Activated CD8-positive, alpha-beta memory T cell treated with anti-CD3 and anti-CD28 coated beads, Interleukin-2, amount 50 U/mL, for 24 hours (primary cell): ENCODE data around the gene PDE2A.
A peak's percentile ranks its signal among the peaks of the same experiment; 100 is the strongest.

Experiments
- DNase-seq: peaks from one replicate; pipeline ENCODE4 v3.0.0-alpha.2; 2020; ENCODE audit errors: extremely low read depth

PDE2A gene

GRCh38 chr11:72683782-72684200 lies 9.6 kb upstream of the PDE2A start:
- DNase-seq, result peak; percentile 27

- no peak for DNase-seq
These were observed 8.6 kb upstream of the PDE2A start for GRCh38 chr11:72682858-72683243.

GRCh38 chr11:72682238-72682857 lies 8.1 kb upstream of the PDE2A start:
- DNase-seq, result no peak

- DNase-seq, result no peak
These were observed 7.3 kb upstream of the PDE2A start for GRCh38 chr11:72681226-72682153.

GRCh38 chr11:72680624-72681158 lies 6.5 kb upstream of the PDE2A start:
- no peak for DNase-seq

GRCh38 chr11:72679869-72680268 lies 5.6 kb upstream of the PDE2A start:
- DNase-seq, result no peak

- DNase-seq, result no peak
These were observed 4.3 kb upstream of the PDE2A start for GRCh38 chr11:72678524-72678923.

GRCh38 chr11:72676861-72677341 lies 2.7 kb upstream of the PDE2A start:
- DNase-seq, result peak; percentile 21

GRCh38 chr11:72675221-72675620 lies 999 bp upstream of the PDE2A start:
- no peak for DNase-seq

GRCh38 chr11:72673284-72673942 lies 809 bp downstream of the PDE2A start:
- DNase-seq, result no peak

GRCh38 chr11:72672597-72673238 lies 1.5 kb downstream of the PDE2A start:
- DNase-seq, result no peak

- DNase-seq, result no peak
These were observed 2.8 kb downstream of the PDE2A start for GRCh38 chr11:72671152-72672099.

GRCh38 chr11:72670041-72670440 lies 4.2 kb downstream of the PDE2A start:
- no peak for DNase-seq

- no peak for DNase-seq
These were observed 4.7 kb downstream of the PDE2A start for GRCh38 chr11:72669527-72669926.

GRCh38 chr11:72668629-72669347 lies 5.4 kb downstream of the PDE2A start:
- peak; percentile 24 for DNase-seq

GRCh38 chr11:72665911-72666472 lies 8.2 kb downstream of the PDE2A start:
- DNase-seq, result no peak

GRCh38 chr11:72662036-72662435 lies 12.2 kb downstream of the PDE2A start:
- DNase-seq, result no peak

- DNase-seq, result no peak
These were observed 12.7 kb downstream of the PDE2A start for GRCh38 chr11:72661486-72661885.

GRCh38 chr11:72658989-72659640 lies 15.1 kb downstream of the PDE2A start:
- DNase-seq, result no peak
